Ascending aorta (tissue), 2 donors: ENCODE measurements around the gene CSMD2. TPM values are rescaled to one million over a fixed set of nuclear protein-coding genes. Genes with fewer than 3 reads are reported as not detected.

ENCODE experiments used
- DNase-seq, 2 donors: peaks; one replicate each; pipeline ENCODE4 v3.0.0-alpha.2; 2019; ENCODE audit warnings: low spot score in 2 of 2
- H3K27ac ChIP-seq, 2 donors: fragments of 200-600 bp; sonication (generic); one replicate each; pipeline ENCODE4 v1.5.1; 2016 to 2017; ENCODE audit warnings: mild to moderate bottlenecking in 1 of 2
- H3K27me3 ChIP-seq: fragments of 200-600 bp; sonication (generic); one replicate; pipeline ENCODE4 v1.5.1; 2017
- H3K36me3 ChIP-seq, 2 donors: fragments of 200-600 bp; sonication (generic); one replicate each; pipeline ENCODE4 v1.5.1; 2016
- H3K4me1 ChIP-seq, 2 donors: fragments of 200-600 bp; sonication (generic); one replicate each; pipeline ENCODE4 v1.5.1; 2016 to 2017; ENCODE audit warnings: mild to moderate bottlenecking in 1 of 2
- H3K4me3 ChIP-seq, 2 donors: fragments of 200-600 bp; sonication (generic); one replicate each; pipeline ENCODE4 v1.5.1; 2016 to 2017; ENCODE audit warnings: mild to moderate bottlenecking in 1 of 2
- H3K9me3 ChIP-seq, 2 donors: fragments of 200-600 bp; sonication (generic); one replicate each; pipeline ENCODE4 v1.5.1; 2016
- CTCF ChIP-seq, 3 experiments: fragments of 200-600 bp in 2 of 3; fragments of 450-650 bp in 1 of 3; sonication (generic) in 2 of 3; IDR thresholded peaks; one replicate each; pipeline ENCODE4 v1.5.1; 2016 to 2019; ENCODE audit warnings: antibody characterized with exemption in 3 of 3, mild to moderate bottlenecking in 1 of 3, moderate library complexity in 1 of 3
- intact Hi-C: fragments of 100-400 bp; cut with DNase I; formaldehyde crosslinking; loops from one replicate; pipeline ENCODE4 v1.15.1; 2023
- total RNA-seq: library from RNA; depleted of rRNA; stranded (reverse); fragments of >200 nt; gene quantifications from one replicate; pipeline ENCODE4 v1.1.0, GENCODE V29; 2016

CSMD2 gene
- total RNA-seq, 1 donor from 2014 or later: 10.9 TPM

- DNase-seq: no peak
- H3K36me3 ChIP-seq: no peaks in the 10 kb centered on the region
- H3K4me1 ChIP-seq: no peaks in the 10 kb centered on the region
- H3K9me3 ChIP-seq: no peaks in the 10 kb centered on the region
- H3K4me3 ChIP-seq: no peak overlapping the region
- TF ChIP-seq CTCF (IDR thresholded peaks at IDR 0.05): no peak
- H3K27me3 ChIP-seq: no peaks in the 10 kb centered on the region
- H3K27ac ChIP-seq: no peak overlapping the region
- intact Hi-C loops: no loop called here
Measured at GRCh38 chr1:33709174-33709782, 455.8 kb downstream of the CSMD2 start.

GRCh38 chr1:33706634-33707255 is 458.3 kb downstream of the CSMD2 start:
- no peak for DNase-seq
- peaks cover 0 to 5% of the 10 kb centered on the region in 2 donors for H3K9me3 ChIP-seq
- H3K27me3 ChIP-seq: no peaks in the 10 kb centered on the region
- H3K27ac ChIP-seq: no peak overlapping the region
- no peak overlapping the region for H3K4me3 ChIP-seq
- TF ChIP-seq CTCF (IDR thresholded peaks at IDR 0.05): no peak
- intact Hi-C loops: no loop called here
- no peaks in the 10 kb centered on the region for H3K4me1 ChIP-seq
- H3K36me3 ChIP-seq: no peaks in the 10 kb centered on the region

DNA sequence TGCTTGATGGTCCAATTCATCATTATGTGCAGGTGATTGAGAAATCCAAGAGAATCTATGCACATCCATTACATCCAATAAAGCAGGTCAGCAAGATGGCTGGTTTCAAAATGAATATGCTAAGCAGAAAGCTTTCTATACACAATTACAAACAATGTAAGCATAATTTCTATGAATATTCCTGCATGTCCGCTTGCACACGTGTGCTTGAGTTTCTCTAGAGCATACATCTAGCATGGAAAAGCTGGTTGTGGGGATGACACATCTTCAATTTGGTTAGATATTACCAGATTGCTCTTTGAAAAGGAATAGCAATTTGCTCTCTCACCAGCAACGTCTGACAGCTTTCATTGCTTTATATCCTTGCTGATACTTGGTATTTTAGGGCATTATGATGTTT is 461.6 kb downstream of the CSMD2 start:
- Histone ChIP-seq H3K9me3 (peaks cover 0 to 5% of the 10 kb centered on the region in 2 donors), H3K27me3 (no peaks in the 10 kb centered on the region), H3K4me1 (no peaks in the 10 kb centered on the region), H3K36me3 (no peaks in the 10 kb centered on the region), H3K27ac (no peak overlapping the region), H3K4me3 (no peak overlapping the region)
- no peak for TF ChIP-seq CTCF (IDR thresholded peaks at IDR 0.05)
- DNase-seq: no peak
- intact Hi-C loops: no loop called here

DNA sequence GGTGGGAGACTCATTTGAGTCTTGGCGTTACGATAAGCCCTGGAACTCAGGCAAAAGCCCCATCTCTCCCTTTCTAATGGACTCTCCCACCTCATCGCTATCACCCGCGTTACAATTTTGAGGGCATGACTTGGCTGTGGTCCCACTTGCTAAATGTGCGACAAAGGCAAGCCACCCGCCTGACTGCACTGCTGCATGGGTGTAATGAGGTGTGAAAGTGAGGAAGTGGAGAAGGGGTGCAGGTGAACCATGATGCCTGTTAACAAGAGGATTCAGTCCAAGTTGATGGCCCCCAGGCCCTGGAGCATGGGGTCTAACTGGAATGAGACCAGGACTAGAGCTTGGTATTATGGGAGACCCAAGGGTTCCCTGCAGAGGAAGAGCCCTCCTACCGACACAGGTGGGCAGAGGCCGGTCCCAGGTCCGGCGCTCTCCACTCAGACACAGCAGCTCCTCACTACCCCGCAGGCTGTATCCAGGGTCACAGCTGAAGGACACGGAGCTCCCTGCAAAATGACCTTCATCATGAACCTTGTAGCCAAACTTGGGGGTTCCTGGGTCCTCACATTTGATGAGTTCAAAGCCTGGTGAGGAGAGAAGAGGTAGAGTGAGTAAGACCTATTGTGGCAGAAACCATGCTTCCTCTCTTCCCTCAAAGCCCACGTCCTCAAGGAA is 466.5 kb downstream of the CSMD2 start:
- H3K4me3 ChIP-seq: no peak overlapping the region
- no peaks in the 10 kb centered on the region for H3K27me3 ChIP-seq
- H3K27ac ChIP-seq: no peak overlapping the region
- peaks cover 0 to 5% of the 10 kb centered on the region in 2 donors for H3K9me3 ChIP-seq
- H3K36me3 ChIP-seq: no peaks in the 10 kb centered on the region
- no peak for DNase-seq
- H3K4me1 ChIP-seq: no peaks in the 10 kb centered on the region
- intact Hi-C loops: no loop called here
- TF ChIP-seq CTCF (IDR thresholded peaks at IDR 0.05): no peak

DNA sequence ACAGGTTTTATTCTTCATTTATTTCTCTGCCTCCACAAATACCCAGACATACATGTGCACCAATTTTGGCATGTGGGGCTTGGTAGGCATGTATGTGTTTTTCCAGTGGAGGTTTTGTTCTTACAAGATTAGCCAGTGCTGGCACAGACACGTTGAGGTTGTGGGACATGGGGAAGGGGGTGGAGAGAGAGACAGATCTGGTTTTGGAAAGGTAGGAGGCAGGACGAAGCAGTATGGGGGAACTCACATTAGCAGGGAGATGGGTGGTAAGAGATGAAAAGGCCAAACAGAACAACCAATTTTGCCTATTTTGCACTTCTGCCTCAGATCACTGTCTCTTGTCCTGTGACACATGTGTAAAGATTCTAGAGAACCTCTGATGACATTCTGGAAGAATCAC is 467.2 kb downstream of the CSMD2 start:
- no peaks in the 10 kb centered on the region for H3K27me3 ChIP-seq
- H3K36me3 ChIP-seq: no peaks in the 10 kb centered on the region
- intact Hi-C loops: no loop called here
- TF ChIP-seq CTCF (IDR thresholded peaks at IDR 0.05): no peak
- no peak overlapping the region for H3K27ac ChIP-seq
- H3K4me1 ChIP-seq: no peaks in the 10 kb centered on the region
- DNase-seq: no peak
- H3K9me3 ChIP-seq: peaks cover 0 to 3% of the 10 kb centered on the region in 2 donors
- H3K4me3 ChIP-seq: no peak overlapping the region
